SK-N-MC (cell line): ENCODE results near the gene SKOR2.

Source experiments
- EZH2 ChIP-seq: fragments of 200-600 bp; sonication (generic); IDR thresholded peaks from one replicate; pipeline ENCODE4 v1.6.1; 2017; ENCODE audit warnings: antibody characterized with exemption
- POLR2AphosphoS5 ChIP-seq: IDR thresholded peaks from 2 replicates; pipeline ENCODE4 v1.6.1; 2012; ENCODE audit warnings: mild to moderate bottlenecking, low read depth, low read length, borderline replicate concordance

DNA sequence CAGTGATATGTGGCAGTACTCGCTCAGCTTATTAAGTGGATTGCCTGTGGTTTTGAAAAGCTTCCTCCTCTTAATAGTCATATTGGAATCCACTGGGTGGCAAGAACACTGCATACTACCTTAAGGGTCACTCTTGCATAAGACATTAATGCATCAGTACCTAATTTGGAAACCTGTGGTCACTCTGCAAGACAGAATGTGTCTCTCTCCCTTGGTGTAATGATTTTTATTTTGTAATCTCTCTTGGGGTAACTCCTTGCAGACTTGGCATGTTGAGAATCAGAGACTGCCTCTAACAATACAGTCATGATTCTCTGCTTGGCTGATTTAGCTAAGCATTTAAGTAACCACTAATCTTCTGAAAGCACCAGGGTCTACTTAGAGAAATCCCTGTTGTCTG lies 42.3 kb downstream of the SKOR2 start:
- TF ChIP-seq EZH2 (no peak), POLR2AphosphoS5 (no peak)
